Right lung (tissue), 5 donors: ENCODE data around the gene PDZD7. TPM values are rescaled to one million over a fixed set of nuclear protein-coding genes. Genes with fewer than 3 reads are reported as not detected.

ENCODE experiments used
- DNase-seq, 2 donors: peaks; one replicate each; pipeline ENCODE4 v3.0.0-alpha.2; 2013
- polyA plus RNA-seq, 5 donors: library from polyadenylated mRNA; unstranded; fragments of 120-200 nt; gene quantifications; one replicate each; pipeline versions ENCODE4 v1.2.1 to v1.2.3, GENCODE V29; 2013; ENCODE audit warnings: inconsistent platforms in 1 of 5, low replicate concordance in 1 of 5; ENCODE audit not compliant: insufficient read length in 5 of 5, insufficient read depth in 1 of 5

PDZD7 gene
- polyA plus RNA-seq, 5 donors = 0.26 to 0.85 (median 0.69) TPM

- DNase-seq = peak; percentile 33 to 39
Measured at GRCh38 chr10:100969187-100970075, 61.5 kb downstream of the PDZD7 start, which contains the start of gene SEMA4G. Gene SEMA4G, plus strand, starts transcription at chr10:100969504. Its CDS starts 3,409 bp downstream, at chr10:100972913.

- DNase-seq = no peak
Measured at GRCh38 chr10:100968863-100969186, 62.1 kb downstream of the PDZD7 start.

- no peak for DNase-seq
Measured at GRCh38 chr10:100968062-100968736, 62.7 kb downstream of the PDZD7 start.

GRCh38 chr10:100967332-100967731 is 63.6 kb downstream of the PDZD7 start:
- DNase-seq = no peak

GRCh38 chr10:100966887-100967286 is 64.0 kb downstream of the PDZD7 start:
- no peak for DNase-seq

- DNase-seq = no peak
Measured at GRCh38 chr10:100965820-100966219, 65.1 kb downstream of the PDZD7 start.

GRCh38 chr10:100963826-100964225 is 67.1 kb downstream of the PDZD7 start:
- no peak for DNase-seq

GRCh38 chr10:100962351-100963080 is 68.4 kb downstream of the PDZD7 start:
- peak in 1 of 2 donors; percentile 17 for DNase-seq

- no peak for DNase-seq
Measured at GRCh38 chr10:100960251-100960650, 70.7 kb downstream of the PDZD7 start.

Other genes starting within 250 kb of the PDZD7 start
- 10 to 100 TPM; 47.4 to 70.5 (median 57.0) TPM for gene SLF2, start 118.2 kb downstream of the PDZD7 start, polyA plus RNA-seq
- 10 to 100 TPM; 30.7 to 46.3 (median 36.4) TPM for gene SEMA4G, start 61.6 kb downstream of the PDZD7 start, polyA plus RNA-seq
- gene MRPL43, start 43.6 kb downstream of the PDZD7 start, polyA plus RNA-seq = 100 to 1,000 TPM in 2 of 5 donors, 10 to 100 TPM in 3; 72.7 to 128 (median 87.3) TPM
- 10 to 100 TPM in 3 of 5 donors, 1 to 10 TPM in 2; 7.9 to 12.8 (median 10.0) TPM for gene TWNK, start 43.6 kb downstream of the PDZD7 start, polyA plus RNA-seq
- gene LZTS2, start 31.3 kb downstream of the PDZD7 start, polyA plus RNA-seq = 10 to 100 TPM; 37.4 to 73.9 (median 57.6) TPM
- gene SFXN3, start 105 bp upstream of the PDZD7 start, polyA plus RNA-seq = 10 to 100 TPM; 20.7 to 27.6 (median 22.7) TPM
- 10 to 100 TPM in 4 of 5 donors, 1 to 10 TPM in 1; 8.4 to 19.8 (median 12.8) TPM for gene KAZALD1, start 30.9 kb upstream of the PDZD7 start, polyA plus RNA-seq
- gene TLX1, start 100.2 kb upstream of the PDZD7 start, polyA plus RNA-seq = not detected
- gene LBX1, start 198.3 kb upstream of the PDZD7 start, polyA plus RNA-seq = 1 to 10 TPM in 1 of 5 donors, under 1 TPM in 4; 0.16 to 1.5 (median 0.40) TPM